Pons (tissue), 1 donor: ENCODE results near the gene EDDM13.
"Not testable (repeated sequence)": the region's sequence is repeated elsewhere in the genome, so short reads cannot be mapped to it uniquely, and the experiment has no call there.

Source experiments
- DNase-seq: peaks from one replicate; pipeline ENCODE4 v3.0.0-alpha.2; 2016; ENCODE audit warnings: low spot score

Gene EDDM13

GRCh38 chr19:56295531-56296455 lies 23.2 kb downstream of the EDDM13 start:
- DNase-seq, result no peak

GRCh38 chr19:56297010-56297409 lies 24.5 kb downstream of the EDDM13 start:
- DNase-seq, result no peak

GRCh38 chr19:56299688-56300087 lies 27.1 kb downstream of the EDDM13 start:
- no peak for DNase-seq

- no peak for DNase-seq
Measured at GRCh38 chr19:56301155-56301554, 28.6 kb downstream of the EDDM13 start.

GRCh38 chr19:56301886-56302620 lies 29.5 kb downstream of the EDDM13 start:
- DNase-seq, result no peak

- no peak for DNase-seq
Measured at GRCh38 chr19:56304243-56304642, 31.7 kb downstream of the EDDM13 start.

- DNase-seq, result no peak
Measured at GRCh38 chr19:56306016-56306415, 33.5 kb downstream of the EDDM13 start.

GRCh38 chr19:56307062-56307461 lies 34.5 kb downstream of the EDDM13 start:
- DNase-seq, result not testable (repeated sequence)

- DNase-seq, result no peak
Measured at GRCh38 chr19:56308792-56309191, 36.2 kb downstream of the EDDM13 start.

GRCh38 chr19:56309511-56310185 lies 37.1 kb downstream of the EDDM13 start:
- DNase-seq, result no peak

GRCh38 chr19:56310462-56310861 lies 37.9 kb downstream of the EDDM13 start:
- DNase-seq, result no peak

- no peak for DNase-seq
Measured at GRCh38 chr19:56312342-56312741, 39.8 kb downstream of the EDDM13 start.

GRCh38 chr19:56312787-56313657 lies 40.5 kb downstream of the EDDM13 start:
- DNase-seq, result no peak

- no peak for DNase-seq
Measured at GRCh38 chr19:56314018-56314380, 41.5 kb downstream of the EDDM13 start.

- DNase-seq, result peak; percentile 98
Measured at GRCh38 chr19:56314381-56315076, 42.0 kb downstream of the EDDM13 start, which contains the start of gene ZSCAN5A. ZSCAN5A (minus strand) TSS chr19:56314839; CDS start chr19:56225046, 89,793 bp downstream.

GRCh38 chr19:56315077-56315828 lies 42.7 kb downstream of the EDDM13 start:
- DNase-seq, result peak; percentile 99

GRCh38 chr19:56316728-56317127 lies 44.2 kb downstream of the EDDM13 start:
- DNase-seq, result no peak

- DNase-seq, result no peak
Measured at GRCh38 chr19:56317749-56318148, 45.2 kb downstream of the EDDM13 start.

GRCh38 chr19:56319991-56320390 lies 47.4 kb downstream of the EDDM13 start:
- DNase-seq, result no peak
